Pancreas (tissue), 10 donors: ENCODE results near the gene ECE2. TPM values are rescaled to one million over a fixed set of nuclear protein-coding genes. Genes with fewer than 3 reads are reported as not detected.

Experiments
- ATAC-seq, 4 donors: fragments of 200-7000 bp; cut with Tn5 transposase; one replicate each; pipeline versions ENCODE4 v1.8.0 to v1.9.1; 2020; ENCODE audit warnings: mild to moderate bottlenecking in 4 of 4, moderate library complexity in 4 of 4
- DNase-seq, 6 donors: peaks; one replicate each; pipeline ENCODE4 v3.0.0-alpha.2; 2020
- FAIRE-seq: peaks from 2 replicates; lab custom pipeline; 2012; peaks lifted over from hg19 to GRCh38; lab: Jason Lieb, UNC
- H3K27ac ChIP-seq, 4 donors: fragments of 200-600 bp; sonication (generic); 1 replicate in 3 of 4; 2 replicates in 1 of 4; pipeline versions ENCODE4 v1.5.0 to v1.8.0; 2020
- H3K27me3 ChIP-seq, 4 donors: fragments of 200-600 bp; one replicate each; pipeline ENCODE4 v1.8.0; 2021
- H3K36me3 ChIP-seq, 3 donors: fragments of 200-600 bp; sonication (generic) in 1 of 3; one replicate each; pipeline versions ENCODE4 v1.5.0 to v1.8.0; 2020 to 2021
- H3K4me1 ChIP-seq, 3 donors: fragments of 200-600 bp; one replicate each; pipeline ENCODE4 v1.8.0; 2021
- H3K4me3 ChIP-seq, 4 donors: fragments of 200-600 bp; sonication (generic) in 2 of 4; one replicate each; pipeline versions ENCODE4 v1.5.0 to v1.8.0; 2020 to 2021
- H3K9me3 ChIP-seq, 4 donors: fragments of 200-600 bp; one replicate each; pipeline ENCODE4 v1.8.0; 2021
- WGBS, 2 donors: extraction: QIAGEN DNeasy Blood & Tissue Kit; methylation state at CpG; one replicate each; pipeline ENCODE4 v1.1.7; 2013; 5-methylcytosine and 5-hydroxymethylcytosine counted together
- intact Hi-C, 3 donors: fragments of 100-400 bp; cut with DNase I; formaldehyde crosslinking; loops; one replicate each; pipeline versions ENCODE4 v1.11.1 to v1.14.2; 2022
- polyA plus RNA-seq, 2 donors: library from polyadenylated mRNA; stranded (reverse); fragments of 200-250 nt; gene quantifications; one replicate each; pipeline ENCODE4 v1.2.3, GENCODE V29; 2013
- total RNA-seq, 6 donors: library from RNA; stranded (reverse); fragmentation: NEBNext Ultra II Directional in 4 of 6; extraction: Animal tissue kit (Norgen Biotek cat#: 25700) in 4 of 6; gene quantifications; one replicate each; pipeline versions ENCODE4 v1.2.1 to v1.2.4, GENCODE V29; 2021 to 2023
- TF ChIP-seq, protein P1 (sequence below), 4 donors: fragments of 200-600 bp; sonication (generic) in 3 of 4; IDR thresholded peaks; one replicate each; pipeline versions ENCODE4 v1.5.0 to v1.8.0; 2021; ENCODE audit warnings: antibody characterized with exemption in 4 of 4
- donor health status: healthy with polysubstance abuse.
- donor health status: DM: no; HTN: no; CAD: no; lungs with moderate emphysema.
- donor health status: DM: no; HTN: no; CAD: no.
- donor health status: control.
- donor health status: control.
- donor health status: Bipolar disorder and iron deficiency.
- donor health status: DM: yes; HTN: yes; CAD: no.
- donor health status: DM: no; HTN: no; CAD: no.
- donor health status: DM: no; HTN: no; CAD: no.
- donor health status: DM: yes; HTN: yes; CAD: no.

Gene ECE2
- total and polyA plus RNA-seq, 8 donors = 6.3 to 25.4 (median 8.8) TPM

DNA sequence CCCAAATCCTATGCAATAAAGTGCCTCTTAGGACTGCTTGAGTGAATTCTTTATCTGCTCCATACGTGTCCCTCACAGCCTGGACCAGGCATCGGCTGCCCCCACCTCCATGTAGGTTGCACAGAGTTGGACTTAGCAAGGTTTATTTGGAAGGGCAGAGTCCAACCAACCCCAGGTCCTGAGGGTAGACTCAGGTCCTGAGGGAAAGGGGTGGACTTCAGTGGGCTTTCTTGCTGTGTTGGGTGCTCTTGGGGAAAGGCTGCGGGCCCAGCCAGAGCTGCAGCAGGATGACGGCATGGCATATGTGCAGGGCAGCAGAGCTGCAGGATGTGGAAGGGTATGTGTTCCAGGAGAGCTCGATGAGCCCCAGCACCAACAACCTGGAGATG is 33.5 kb upstream of the ECE2 start:
- Histone ChIP-seq H3K9me3 (no peaks in the 10 kb centered on the region), H3K4me1 (peaks cover 0 to 9% (median 0%) of the 10 kb centered on the region in 3 donors), H3K27ac (no peak overlapping the region), H3K4me3 (no peak overlapping the region), H3K27me3 (no peaks in the 10 kb centered on the region), H3K36me3 (peaks cover 0 to 24% (median 12%) of the 10 kb centered on the region in 3 donors)
- TF ChIP-seq, protein P1, sequence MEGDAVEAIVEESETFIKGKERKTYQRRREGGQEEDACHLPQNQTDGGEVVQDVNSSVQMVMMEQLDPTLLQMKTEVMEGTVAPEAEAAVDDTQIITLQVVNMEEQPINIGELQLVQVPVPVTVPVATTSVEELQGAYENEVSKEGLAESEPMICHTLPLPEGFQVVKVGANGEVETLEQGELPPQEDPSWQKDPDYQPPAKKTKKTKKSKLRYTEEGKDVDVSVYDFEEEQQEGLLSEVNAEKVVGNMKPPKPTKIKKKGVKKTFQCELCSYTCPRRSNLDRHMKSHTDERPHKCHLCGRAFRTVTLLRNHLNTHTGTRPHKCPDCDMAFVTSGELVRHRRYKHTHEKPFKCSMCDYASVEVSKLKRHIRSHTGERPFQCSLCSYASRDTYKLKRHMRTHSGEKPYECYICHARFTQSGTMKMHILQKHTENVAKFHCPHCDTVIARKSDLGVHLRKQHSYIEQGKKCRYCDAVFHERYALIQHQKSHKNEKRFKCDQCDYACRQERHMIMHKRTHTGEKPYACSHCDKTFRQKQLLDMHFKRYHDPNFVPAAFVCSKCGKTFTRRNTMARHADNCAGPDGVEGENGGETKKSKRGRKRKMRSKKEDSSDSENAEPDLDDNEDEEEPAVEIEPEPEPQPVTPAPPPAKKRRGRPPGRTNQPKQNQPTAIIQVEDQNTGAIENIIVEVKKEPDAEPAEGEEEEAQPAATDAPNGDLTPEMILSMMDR (IDR thresholded peaks at IDR 0.05) = no peak
- ATAC-seq = no peak
- intact Hi-C loops = loop anchor here in 1 of 3 donors (10.0 kb wide), 2 partner anchors 47 to 347 kb away; no protein-coding TSS in a partner anchor
- DNase-seq = no peak
- FAIRE-seq = no peak
- WGBS, 2 donors = 70 to 73% methylated on average over 5 of the region's 5 CpGs

DNA sequence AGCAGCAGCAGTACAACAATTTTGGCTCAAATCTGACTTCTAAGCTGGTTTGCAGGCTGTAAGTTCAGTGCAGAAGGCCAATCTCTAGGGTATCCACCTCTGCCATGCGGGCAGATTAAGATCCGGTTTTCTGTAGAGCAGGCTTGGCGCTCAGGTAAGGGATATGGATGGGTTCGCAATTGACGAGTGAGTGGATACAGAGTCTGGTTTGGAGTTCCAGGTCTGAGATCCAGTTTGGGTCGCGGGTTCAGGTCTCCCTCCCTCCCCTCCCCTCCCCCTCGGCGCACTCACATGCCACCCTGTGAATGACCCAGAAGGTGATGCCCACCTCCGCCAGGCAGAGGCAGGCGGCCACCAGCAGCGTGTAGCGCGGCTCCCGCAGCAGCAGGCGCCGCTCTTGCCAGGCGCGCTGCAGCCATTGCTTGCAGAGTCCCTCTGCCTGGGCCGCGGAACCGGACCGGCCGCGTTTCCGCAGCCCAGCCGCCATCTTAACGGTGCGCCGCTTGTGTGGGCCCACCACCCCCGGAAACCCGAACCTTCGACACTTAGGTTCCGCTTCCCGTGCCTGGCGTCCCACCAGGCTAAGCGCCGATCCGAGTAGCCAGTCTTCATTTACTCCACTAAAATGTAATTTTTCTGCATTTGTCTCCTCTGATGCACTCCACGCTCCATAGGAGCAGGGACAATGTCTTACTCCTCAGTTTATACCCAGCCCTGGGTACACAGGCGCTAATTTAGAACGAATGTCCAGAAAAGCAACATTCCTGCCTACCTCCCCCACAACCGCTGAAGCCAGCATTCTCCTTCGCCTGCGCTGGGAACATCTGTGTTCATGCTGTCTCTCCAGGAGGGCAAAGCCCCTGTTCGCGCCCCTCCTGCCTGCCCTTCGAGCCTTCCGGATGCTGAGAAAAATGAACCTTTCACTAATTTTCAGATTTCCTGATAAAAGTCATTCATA is 27.1 kb upstream of the ECE2 start, which contains the start of gene ALG3:
ALG3 (minus strand) TSS at position 509 of the 958 bp plus-strand sequence; CDS start at position 487, 22 bp downstream.
- 0% methylated on average over 49 of the region's 49 CpGs for whole genome bisulfite sequencing, 2 donors
- H3K27ac ChIP-seq = peak within 1 kb of the TSS; percentile 61 to 84 (median 78)
- peak; percentile 83 to 90 (median 84) for ATAC-seq
- no peaks in the 10 kb centered on the region for H3K9me3 ChIP-seq
- peaks cover 0 to 15% (median 0%) of the 10 kb centered on the region in 3 donors for H3K36me3 ChIP-seq
- peak; percentile 78 to 94 (median 86) for DNase-seq
- H3K27me3 ChIP-seq = no peaks in the 10 kb centered on the region
- TF ChIP-seq, protein P1 (IDR thresholded peaks at IDR 0.05) = no peak
- peaks cover 3 to 14% (median 4%) of the 10 kb centered on the region in 3 donors for H3K4me1 ChIP-seq
- intact Hi-C loops = loop anchor here in 1 of 3 donors (5.0 to 10.0 kb wide), 3 partner anchors 54 to 354 kb away; no protein-coding TSS in a partner anchor
- H3K4me3 ChIP-seq = peak within 1 kb of the TSS; percentile 61 to 91 (median 76)
- no peak for FAIRE-seq

DNA sequence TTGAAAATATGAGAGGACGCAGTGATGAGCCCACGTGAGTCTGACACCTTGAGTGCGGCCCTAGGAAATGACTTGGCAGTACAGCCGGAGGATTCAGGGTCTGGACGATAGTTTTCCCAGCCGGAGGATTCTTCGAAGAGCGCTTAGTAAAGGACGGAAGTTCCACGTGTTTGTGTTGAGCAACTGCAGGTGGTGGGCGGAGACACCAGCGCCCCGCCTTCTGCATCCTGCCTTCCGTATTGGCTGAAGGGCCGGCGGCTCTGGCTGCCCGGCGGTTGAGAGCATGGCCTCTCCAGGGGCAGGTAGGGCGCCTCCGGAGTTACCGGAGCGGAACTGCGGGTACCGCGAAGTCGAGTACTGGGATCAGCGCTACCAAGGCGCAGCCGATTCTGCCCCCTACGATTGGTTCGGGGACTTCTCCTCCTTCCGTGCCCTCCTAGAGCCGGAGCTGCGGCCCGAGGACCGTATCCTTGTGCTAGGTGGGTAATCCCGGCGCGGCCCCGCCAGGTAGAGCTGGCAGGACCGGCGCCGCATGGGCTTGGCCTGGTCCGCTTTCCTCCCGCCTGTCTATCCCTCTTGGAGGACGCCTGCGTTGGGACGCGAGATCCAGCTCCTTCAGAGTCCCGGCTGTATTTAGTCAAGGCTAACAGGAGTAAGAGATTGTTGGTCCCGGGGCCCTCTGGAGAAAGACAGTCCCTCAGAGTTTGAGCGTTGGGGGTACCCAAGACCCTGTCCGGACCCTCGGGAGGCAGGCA is 26.2 kb upstream of the ECE2 start, which contains the start of gene EEF1AKMT4:
EEF1AKMT4 (plus strand) TSS at position 261 of the 755 bp plus-strand sequence; CDS start at position 284, 23 bp downstream.
- peak; percentile 95 to 99 (median 96) for ATAC-seq
- FAIRE-seq = no peak
- peak; percentile 93 to 99 (median 98) for DNase-seq
- TF ChIP-seq, protein P1 (IDR thresholded peaks at IDR 0.05) = peak; percentile 18 to 66 (median 45)
- no peaks in the 10 kb centered on the region for H3K27me3 ChIP-seq
- H3K4me3 ChIP-seq = peak within 1 kb of the TSS; percentile 61 to 91 (median 76)
- H3K36me3 ChIP-seq = peaks cover 0 to 9% (median 0%) of the 10 kb centered on the region in 3 donors
- 0% methylated on average over 53 to 54 of the region's 54 CpGs for WGBS, 2 donors
- H3K9me3 ChIP-seq = no peaks in the 10 kb centered on the region
- peak within 1 kb of the TSS; percentile 61 to 84 (median 78) for H3K27ac ChIP-seq
- intact Hi-C loops = loop anchor here in 1 of 3 donors (5.0 to 10.0 kb wide), 3 partner anchors 55 to 355 kb away; no protein-coding TSS in a partner anchor
- H3K4me1 ChIP-seq = peaks cover 3 to 14% (median 4%) of the 10 kb centered on the region in 3 donors

DNA sequence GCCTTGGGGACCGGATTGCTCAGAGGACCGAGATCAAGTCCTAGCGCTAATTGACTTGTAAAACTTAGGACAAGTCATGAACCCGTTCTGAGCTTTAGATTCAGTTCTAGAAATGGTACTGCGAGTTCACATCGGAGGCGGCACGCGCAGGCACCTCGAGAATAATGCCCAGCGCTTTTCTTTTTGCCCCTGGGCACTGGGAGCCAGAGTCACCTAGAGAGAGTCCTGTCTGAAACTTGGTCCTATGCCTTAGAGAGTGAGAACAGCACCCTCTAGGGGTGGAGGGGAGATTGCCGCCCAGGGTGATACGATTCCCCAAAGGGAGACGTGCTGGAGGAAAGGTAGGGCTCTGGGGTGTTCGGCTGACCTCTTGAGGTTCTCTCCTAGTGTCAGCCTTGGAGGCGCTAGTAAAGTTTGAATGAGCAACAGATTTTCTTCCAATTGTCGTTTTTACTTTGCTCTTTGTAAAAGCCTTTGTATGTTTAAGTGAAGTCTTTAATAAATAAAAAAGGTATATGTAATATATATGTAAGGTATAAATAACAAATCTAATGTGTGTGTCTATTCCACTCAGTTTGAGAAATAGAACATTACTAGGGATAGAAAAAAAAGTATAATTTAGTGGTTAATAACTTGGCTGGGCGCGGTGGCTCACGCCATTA is 25.5 kb upstream of the ECE2 start:
- Histone ChIP-seq H3K27me3 (no peaks in the 10 kb centered on the region), H3K9me3 (no peaks in the 10 kb centered on the region), H3K27ac (peak overlapping the region; percentile 61 to 84 (median 78)), H3K4me3 (peak overlapping the region; percentile 61 to 91 (median 76)), H3K36me3 (peaks cover 0 to 3% (median 0%) of the 10 kb centered on the region in 3 donors), H3K4me1 (peaks cover 3 to 14% (median 4%) of the 10 kb centered on the region in 3 donors)
- intact Hi-C loops = no loop called here
- ATAC-seq = peak; percentile 71 to 90 (median 79)
- DNase-seq = peak; percentile 84 to 92 (median 91)
- TF ChIP-seq, protein P1 (IDR thresholded peaks at IDR 0.05) = peak; percentile 90 to 94 (median 92)
- no peak for FAIRE-seq
- 12% methylated on average over 20 of the region's 20 CpGs for WGBS, 2 donors
